SU-DHL-6 (cell line): ENCODE measurements around the gene HACL1.

Source experiments
- CTCF ChIP-seq: fragments of 200-600 bp; sonication (generic); IDR thresholded peaks from one replicate; pipeline ENCODE4 v1.5.1; 2017; ENCODE audit warnings: antibody characterized with exemption, mild to moderate bottlenecking, low read length, moderate library complexity; ENCODE audit not compliant: insufficient read depth, poor library complexity, severe bottlenecking
- EZH2phosphoT487 ChIP-seq: fragments of 200-600 bp; sonication (generic), shearing (Covaris generic); conservative IDR thresholded peaks from 2 replicates; pipeline ENCODE4 v1.6.1; 2018; ENCODE audit warnings: mild to moderate bottlenecking, antibody characterized with exemption, low read length, moderate library complexity, mixed read lengths

GRCh38 chr3:15563190-15563589 lies 38.2 kb downstream of the HACL1 start:
- no peak for TF ChIP-seq CTCF
- no peak for TF ChIP-seq EZH2phosphoT487
